Brain pericyte (primary cell): ENCODE measurements around the gene MRPS26.
A peak's percentile ranks its signal among the peaks of the same experiment; 100 is the strongest.
"Not testable (repeated sequence)": the region's sequence is repeated elsewhere in the genome, so short reads cannot be mapped to it uniquely, and the experiment has no call there.

Experiments
- DNase-seq: peaks from one replicate; pipeline ENCODE4 v3.0.0-alpha.2; 2012; ENCODE audit warnings: low read depth, low spot score

The MRPS26 gene

GRCh38 chr20:3041854-3042409 lies 3.9 kb upstream of the MRPS26 start:
- no peak for DNase-seq

- DNase-seq: no peak
Measured at GRCh38 chr20:3042625-3043024, 3.2 kb upstream of the MRPS26 start.

GRCh38 chr20:3043322-3043721 lies 2.5 kb upstream of the MRPS26 start, which contains the start of gene GNRH2:
GNRH2 (plus strand) TSS chr20:3043622; CDS start chr20:3044415, 793 bp downstream.
- no peak for DNase-seq

GRCh38 chr20:3044336-3044965 lies 1.4 kb upstream of the MRPS26 start:
- no peak for DNase-seq

- peak; percentile 60 for DNase-seq
Measured at GRCh38 chr20:3045042-3045815, 623 bp upstream of the MRPS26 start.

GRCh38 chr20:3046677-3047462 lies 1.0 kb downstream of the MRPS26 start:
- DNase-seq: no peak

- DNase-seq: no peak
Measured at GRCh38 chr20:3047486-3048419, 1.9 kb downstream of the MRPS26 start.

GRCh38 chr20:3051385-3052019 lies 5.7 kb downstream of the MRPS26 start:
- no peak for DNase-seq

- DNase-seq: no peak
Measured at GRCh38 chr20:3059489-3059888, 13.6 kb downstream of the MRPS26 start.

- not testable (repeated sequence) for DNase-seq
Measured at GRCh38 chr20:3064119-3064518, 18.3 kb downstream of the MRPS26 start.

GRCh38 chr20:3067139-3068014 lies 21.5 kb downstream of the MRPS26 start:
- no peak for DNase-seq

- DNase-seq: no peak
Measured at GRCh38 chr20:3068075-3068474, 22.2 kb downstream of the MRPS26 start.

- no peak for DNase-seq
Measured at GRCh38 chr20:3068986-3069900, 23.4 kb downstream of the MRPS26 start.

- no peak for DNase-seq
Measured at GRCh38 chr20:3070725-3071124, 24.9 kb downstream of the MRPS26 start.

GRCh38 chr20:3071266-3071609 lies 25.4 kb downstream of the MRPS26 start:
- DNase-seq: no peak

- DNase-seq: no peak
Measured at GRCh38 chr20:3071610-3072529, 26.0 kb downstream of the MRPS26 start, which contains the start of gene OXT. OXT (plus strand) TSS chr20:3071620; CDS start chr20:3071656, 36 bp downstream.

- DNase-seq: no peak
Measured at GRCh38 chr20:3072530-3073250, 26.8 kb downstream of the MRPS26 start.
